Hepatocyte (in vitro differentiated cells): ENCODE data around the gene RSPH1. TPM values are rescaled to one million over a fixed set of nuclear protein-coding genes. Genes with fewer than 3 reads are reported as not detected.

ENCODE experiments used
- DNase-seq: peaks from one replicate; pipeline ENCODE4 v3.0.0-alpha.2; 2016; ENCODE audit warnings: low spot score
- H2AFZ ChIP-seq: fragments of 200-600 bp; sonication (generic); 2 replicates; pipeline ENCODE4 v1.6.0; 2016; ENCODE audit warnings: antibody characterized with exemption, mild to moderate bottlenecking
- H3K27ac ChIP-seq: fragments of 200-600 bp; sonication (generic); 2 replicates; pipeline ENCODE4 v1.5.1; 2016; ENCODE audit warnings: mild to moderate bottlenecking
- H3K27me3 ChIP-seq: fragments of 200-600 bp; sonication (generic); 2 replicates; pipeline ENCODE4 v1.6.1; 2016
- H3K36me3 ChIP-seq: fragments of 200-600 bp; sonication (generic); replicated peaks from 2 replicates; pipeline ENCODE4 v1.5.1; 2016; ENCODE audit warnings: low read depth; ENCODE audit not compliant: insufficient read depth
- H3K4me1 ChIP-seq: fragments of 200-600 bp; sonication (generic); 2 replicates; pipeline ENCODE4 v1.5.1; 2016; ENCODE audit warnings: mild to moderate bottlenecking, moderate library complexity; ENCODE audit not compliant: insufficient read depth
- H3K4me2 ChIP-seq: fragments of 200-600 bp; sonication (generic); 2 replicates; pipeline ENCODE4 v1.6.0; 2016
- H3K4me3 ChIP-seq: fragments of 200-600 bp; sonication (generic); 2 replicates; pipeline ENCODE4 v1.5.1; 2016; ENCODE audit warnings: mild to moderate bottlenecking
- H3K79me2 ChIP-seq: fragments of 200-600 bp; sonication (generic); 2 replicates; pipeline ENCODE4 v1.6.0; 2017; ENCODE audit warnings: mild to moderate bottlenecking
- H3K9me2 ChIP-seq: fragments of 200-600 bp; sonication (generic); replicated peaks from 2 replicates; pipeline ENCODE4 v1.6.0; 2017; ENCODE audit warnings: mild to moderate bottlenecking; ENCODE audit not compliant: insufficient read depth
- H3K9me3 ChIP-seq: fragments of 200-600 bp; sonication (generic); 2 replicates; pipeline ENCODE4 v1.5.1; 2016; ENCODE audit warnings: low read depth, mild to moderate bottlenecking
- H4K20me1 ChIP-seq: fragments of 200-600 bp; sonication (generic); 2 replicates; pipeline ENCODE4 v1.6.0; 2016; ENCODE audit warnings: mild to moderate bottlenecking; ENCODE audit not compliant: insufficient read depth, poor library complexity, severe bottlenecking
- EZH2 ChIP-seq: fragments of 200-600 bp; sonication (generic); IDR thresholded peaks from 2 replicates; pipeline ENCODE4 v1.6.1; 2016; ENCODE audit warnings: antibody characterized with exemption, mild to moderate bottlenecking, borderline replicate concordance
- EZH2phosphoT487 ChIP-seq: fragments of 200-600 bp; sonication (generic); IDR thresholded peaks from one replicate; pipeline ENCODE4 v1.6.1; 2018; ENCODE audit warnings: antibody characterized with exemption, mild to moderate bottlenecking, low read depth, moderate library complexity; ENCODE audit not compliant: unreplicated experiment, severe bottlenecking
- WGBS: methylation state at CpG from one replicate; pipeline ENCODE4 v1.1.6; 2016; ENCODE audit warnings: low lambda C conversion rate; ENCODE audit errors: missing lambda C conversion rate; 5-methylcytosine and 5-hydroxymethylcytosine counted together
- polyA plus RNA-seq: library from polyadenylated mRNA; unstranded; fragments of >200 nt; fragmentation: Nextera tagmentation; extraction: Ambion mirVana; gene quantifications from 2 replicates; pipeline ENCODE4 v1.2.1, GENCODE V29; 2016
- total RNA-seq: library from RNA; depleted of rRNA; stranded (reverse); fragments of >200 nt; gene quantifications from 2 replicates; pipeline ENCODE4 v1.2.3, GENCODE V29; 2014
- TF ChIP-seq, protein P1 (sequence below): fragments of 200-600 bp; sonication (generic); IDR thresholded peaks from 2 replicates; pipeline ENCODE4 v1.5.1; 2016; ENCODE audit warnings: antibody characterized with exemption, mild to moderate bottlenecking; ENCODE audit not compliant: poor library complexity

The RSPH1 gene
- total and polyA plus RNA-seq, 2 experiments from 2014 or later: 1.3 to 1.8 TPM

DNA sequence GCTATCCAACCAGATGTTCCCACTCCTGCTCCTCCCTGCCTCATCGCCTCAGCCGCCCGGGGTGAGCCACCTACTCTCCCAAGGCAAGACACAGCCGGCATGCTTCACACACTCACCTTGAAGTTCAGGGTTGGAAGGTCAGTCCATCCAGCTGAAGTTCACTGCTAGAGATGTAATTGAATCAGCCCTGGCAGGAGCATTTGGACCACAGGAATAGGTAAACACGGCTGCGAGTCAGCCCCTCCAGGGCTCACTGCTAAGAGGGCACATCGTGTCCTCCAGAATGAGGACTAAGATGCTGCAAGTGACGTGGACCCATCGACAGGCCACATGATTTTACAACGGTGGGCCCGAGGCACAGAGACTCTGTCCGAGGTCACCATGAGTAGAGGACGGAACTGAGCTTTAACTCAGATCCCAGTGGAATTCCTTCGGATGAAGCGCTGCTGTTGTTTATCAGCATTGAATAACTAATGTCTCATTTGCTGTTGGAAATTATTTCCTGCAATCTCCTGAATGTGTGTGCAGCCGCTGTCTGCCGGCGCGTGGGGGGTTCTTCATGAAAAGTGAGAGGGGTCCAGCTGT lies 41.9 kb downstream of the RSPH1 start:
- Histone ChIP-seq H3K4me2 (no peak overlapping the region), H3K4me3 (no peak overlapping the region), H2AFZ (no peak overlapping the region), H3K9me2 (no peaks in the 10 kb centered on the region), H3K9me3 (no peaks in the 10 kb centered on the region), H3K79me2 (no peaks in the 10 kb centered on the region), H4K20me1 (no peaks in the 10 kb centered on the region), H3K36me3 (no peaks in the 10 kb centered on the region), H3K27ac (no peak overlapping the region), H3K4me1 (peaks cover 12% of the 10 kb centered on the region), H3K27me3 (no peaks in the 10 kb centered on the region)
- TF ChIP-seq EZH2: no peak
- TF ChIP-seq, protein P1, sequence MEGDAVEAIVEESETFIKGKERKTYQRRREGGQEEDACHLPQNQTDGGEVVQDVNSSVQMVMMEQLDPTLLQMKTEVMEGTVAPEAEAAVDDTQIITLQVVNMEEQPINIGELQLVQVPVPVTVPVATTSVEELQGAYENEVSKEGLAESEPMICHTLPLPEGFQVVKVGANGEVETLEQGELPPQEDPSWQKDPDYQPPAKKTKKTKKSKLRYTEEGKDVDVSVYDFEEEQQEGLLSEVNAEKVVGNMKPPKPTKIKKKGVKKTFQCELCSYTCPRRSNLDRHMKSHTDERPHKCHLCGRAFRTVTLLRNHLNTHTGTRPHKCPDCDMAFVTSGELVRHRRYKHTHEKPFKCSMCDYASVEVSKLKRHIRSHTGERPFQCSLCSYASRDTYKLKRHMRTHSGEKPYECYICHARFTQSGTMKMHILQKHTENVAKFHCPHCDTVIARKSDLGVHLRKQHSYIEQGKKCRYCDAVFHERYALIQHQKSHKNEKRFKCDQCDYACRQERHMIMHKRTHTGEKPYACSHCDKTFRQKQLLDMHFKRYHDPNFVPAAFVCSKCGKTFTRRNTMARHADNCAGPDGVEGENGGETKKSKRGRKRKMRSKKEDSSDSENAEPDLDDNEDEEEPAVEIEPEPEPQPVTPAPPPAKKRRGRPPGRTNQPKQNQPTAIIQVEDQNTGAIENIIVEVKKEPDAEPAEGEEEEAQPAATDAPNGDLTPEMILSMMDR: no peak
- TF ChIP-seq EZH2phosphoT487: no peak
- WGBS: 83% methylated on average over 19 of the region's 19 CpGs
- DNase-seq: no peak

DNA sequence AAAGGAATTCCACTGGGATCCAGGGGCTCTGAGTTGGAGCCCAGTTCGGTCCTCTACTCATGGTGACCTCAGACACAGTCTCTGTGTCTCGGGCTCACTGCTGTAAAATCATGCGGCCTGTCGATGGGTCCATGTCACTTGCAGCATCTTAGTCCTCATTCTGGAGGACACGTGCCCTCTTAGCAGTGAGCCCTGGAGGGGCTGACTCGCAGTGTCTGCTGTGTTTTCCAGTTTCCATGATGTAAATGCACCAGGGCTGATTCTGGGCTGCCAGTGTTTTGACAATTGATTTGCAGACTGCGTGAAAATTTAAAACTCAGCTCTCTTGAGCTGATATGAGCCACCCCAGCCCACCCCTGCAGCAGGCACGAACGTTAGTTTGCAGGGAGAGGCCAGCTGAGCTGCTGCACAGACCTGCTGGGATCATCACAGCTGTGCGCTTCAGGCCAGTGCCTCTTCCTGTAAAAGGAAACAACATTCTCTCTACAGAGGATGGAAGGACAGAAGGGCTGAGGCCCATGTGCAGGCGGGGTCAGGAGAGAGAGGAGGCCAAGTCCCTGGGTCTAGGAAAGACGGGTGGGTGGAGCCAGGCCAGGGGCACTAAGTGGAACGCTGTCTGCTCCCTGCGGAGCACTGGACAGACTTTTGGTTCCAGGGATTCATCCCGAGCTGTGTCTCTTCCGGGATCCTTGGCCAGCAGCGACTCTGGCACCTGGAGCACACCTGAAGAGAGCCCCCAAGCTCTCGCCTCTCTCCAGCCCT lies 42.6 kb downstream of the RSPH1 start:
- peaks cover 6% of the 10 kb centered on the region for H3K4me1 ChIP-seq
- H3K79me2 ChIP-seq: no peaks in the 10 kb centered on the region
- H3K36me3 ChIP-seq: no peaks in the 10 kb centered on the region
- no peak overlapping the region for H3K4me3 ChIP-seq
- H3K4me2 ChIP-seq: no peak overlapping the region
- no peak overlapping the region for H3K27ac ChIP-seq
- H4K20me1 ChIP-seq: no peaks in the 10 kb centered on the region
- no peak for TF ChIP-seq EZH2phosphoT487
- TF ChIP-seq, protein P1: no peak
- H3K9me2 ChIP-seq: no peaks in the 10 kb centered on the region
- H3K27me3 ChIP-seq: no peaks in the 10 kb centered on the region
- H2AFZ ChIP-seq: no peak overlapping the region
- WGBS: 66% methylated on average over 18 of the region's 18 CpGs
- H3K9me3 ChIP-seq: no peaks in the 10 kb centered on the region
- no peak for DNase-seq

DNA sequence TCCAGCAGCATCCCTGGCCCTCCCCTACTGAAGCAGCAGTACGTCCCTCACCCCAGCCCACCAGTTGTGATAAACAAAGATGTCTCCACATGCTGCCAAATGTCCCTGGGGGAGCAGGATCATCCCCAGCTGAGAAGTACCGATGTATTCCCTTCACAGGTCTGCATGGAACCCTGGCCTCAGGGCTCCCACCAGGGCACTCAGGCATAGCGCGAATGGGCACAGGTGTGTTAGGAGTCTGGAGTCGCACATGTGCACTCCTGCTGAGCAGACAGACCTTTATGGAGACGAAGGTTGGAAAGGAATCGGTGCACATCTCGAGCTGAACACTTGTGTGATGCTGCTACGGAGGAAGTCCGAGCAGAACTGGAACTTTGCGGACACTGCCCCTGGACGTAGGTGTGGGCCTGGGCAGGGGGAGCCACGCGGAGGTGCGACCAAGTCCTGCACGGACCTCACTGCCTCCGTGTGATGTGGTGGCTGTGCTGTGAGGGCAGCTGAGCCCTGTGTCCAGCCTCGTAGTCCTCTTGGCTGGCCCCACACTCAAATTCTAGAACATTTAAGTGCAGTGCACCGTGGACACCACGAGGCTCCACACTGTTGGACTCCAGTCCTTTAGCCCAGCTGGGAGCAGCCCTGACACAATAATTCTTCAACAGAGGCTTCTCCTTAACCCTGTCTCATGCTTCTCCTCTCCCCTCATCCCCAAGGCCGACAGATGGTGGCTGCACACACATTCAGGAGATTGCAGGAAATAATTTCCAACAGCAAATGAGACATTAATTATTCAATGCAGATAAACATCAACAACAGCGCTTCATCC lies 43.4 kb downstream of the RSPH1 start:
- no peak overlapping the region for H2AFZ ChIP-seq
- no peak for DNase-seq
- peaks cover 4% of the 10 kb centered on the region for H3K4me1 ChIP-seq
- no peaks in the 10 kb centered on the region for H3K9me2 ChIP-seq
- H3K27me3 ChIP-seq: no peaks in the 10 kb centered on the region
- TF ChIP-seq, protein P1: no peak
- TF ChIP-seq EZH2 (no peak), EZH2phosphoT487 (no peak)
- 93% methylated on average over 18 of the region's 22 CpGs for WGBS
- no peaks in the 10 kb centered on the region for H3K79me2 ChIP-seq
- no peaks in the 10 kb centered on the region for H3K36me3 ChIP-seq
- H3K4me2 ChIP-seq: no peak overlapping the region
- H3K4me3 ChIP-seq: no peak overlapping the region
- no peak overlapping the region for H3K27ac ChIP-seq
- no peaks in the 10 kb centered on the region for H4K20me1 ChIP-seq
- no peaks in the 10 kb centered on the region for H3K9me3 ChIP-seq
